HG02938 (cell line): ENCODE measurements around the gene WWP2.
A peak's percentile ranks its signal among the peaks of the same experiment; 100 is the strongest.
"Not testable (repeated sequence)": the region's sequence is repeated elsewhere in the genome, so short reads cannot be mapped to it uniquely, and the experiment has no call there.

Source experiments
- ATAC-seq: cut with Tn5 transposase; IDR thresholded peaks from one replicate; pipeline ENCODE4 v1.9.1; 2021; ENCODE audit warnings: mild to moderate bottlenecking, moderate library complexity; ENCODE audit not compliant: unreplicated experiment

WWP2 gene

DNA sequence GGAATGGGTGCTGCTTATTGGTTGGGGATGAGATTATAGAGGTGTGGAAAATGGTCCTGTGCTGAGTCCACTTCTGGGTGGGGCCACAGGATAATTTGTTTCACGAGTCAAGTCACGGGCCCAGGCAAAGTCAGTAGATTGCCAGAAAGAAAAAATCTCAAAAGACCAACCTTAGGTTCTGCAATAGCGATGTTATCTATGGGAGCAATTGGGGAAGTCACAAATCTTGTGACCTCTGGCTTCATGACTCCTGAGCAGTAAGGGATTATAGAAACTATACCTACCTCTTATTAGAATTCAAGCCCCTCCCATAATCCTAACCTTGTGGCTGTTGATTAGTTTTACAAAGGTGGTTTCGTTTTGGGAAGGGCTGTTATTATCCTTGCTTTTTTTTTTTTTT lies 31.4 kb downstream of the WWP2 start:
- ATAC-seq: no peak

DNA sequence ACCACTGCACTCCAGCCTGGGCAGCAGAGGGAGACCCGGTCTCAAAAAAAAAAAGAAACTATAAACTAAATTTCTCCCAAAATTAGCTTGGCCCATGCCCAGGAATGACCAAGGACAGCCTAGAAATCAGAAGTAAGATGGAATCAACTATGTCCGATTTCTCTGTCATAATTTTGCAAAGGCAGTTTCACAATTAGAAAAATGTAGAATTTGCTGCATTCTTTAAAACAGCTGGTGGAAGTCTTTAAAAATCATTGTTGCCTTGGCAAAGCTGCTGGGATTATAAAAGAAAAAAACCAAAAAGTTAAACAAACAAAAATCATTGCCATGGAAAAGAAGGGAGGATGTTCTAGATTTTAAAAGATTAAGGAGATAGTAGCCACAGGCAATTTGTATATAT lies 32.4 kb downstream of the WWP2 start:
- no peak for ATAC-seq

DNA sequence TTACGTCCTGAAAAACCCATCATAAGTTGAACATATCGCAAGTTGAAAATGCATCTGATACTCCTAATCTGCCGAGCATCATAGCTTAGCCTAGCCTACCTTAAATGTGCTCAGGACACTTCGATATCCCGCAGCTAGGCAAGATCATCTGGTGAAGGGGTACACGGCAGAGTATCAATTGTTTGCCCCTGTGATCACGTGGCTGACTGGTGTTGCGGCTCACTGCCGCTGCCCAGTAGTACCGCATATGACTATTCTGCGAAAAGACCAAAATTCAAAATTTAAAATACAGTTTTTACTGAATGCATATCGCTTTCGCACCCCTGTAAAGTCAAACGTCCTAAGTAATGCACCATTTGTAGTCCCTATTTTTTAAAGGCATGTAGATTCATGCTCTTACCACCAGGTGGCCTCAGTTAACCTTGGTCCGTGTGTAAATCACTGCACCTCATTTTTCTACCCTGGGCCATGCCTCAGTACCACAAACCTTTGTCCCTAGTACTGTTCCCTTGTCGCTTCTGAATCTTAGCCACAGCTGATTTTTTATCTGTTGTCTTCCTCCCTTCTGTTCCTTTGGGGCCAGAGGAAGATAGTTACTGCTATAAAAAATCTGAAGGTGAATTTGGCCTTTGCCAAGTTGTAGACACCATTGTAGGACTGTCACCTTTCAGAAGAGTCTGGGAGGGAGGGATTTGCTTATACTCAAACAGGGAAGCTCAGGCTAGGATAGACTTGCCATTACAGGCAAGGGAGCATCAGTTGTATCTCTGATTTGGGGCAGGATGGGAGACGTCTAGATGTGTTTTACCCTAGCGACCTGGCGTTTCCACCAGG lies 34.4 kb downstream of the WWP2 start:
- ATAC-seq: no peak

DNA sequence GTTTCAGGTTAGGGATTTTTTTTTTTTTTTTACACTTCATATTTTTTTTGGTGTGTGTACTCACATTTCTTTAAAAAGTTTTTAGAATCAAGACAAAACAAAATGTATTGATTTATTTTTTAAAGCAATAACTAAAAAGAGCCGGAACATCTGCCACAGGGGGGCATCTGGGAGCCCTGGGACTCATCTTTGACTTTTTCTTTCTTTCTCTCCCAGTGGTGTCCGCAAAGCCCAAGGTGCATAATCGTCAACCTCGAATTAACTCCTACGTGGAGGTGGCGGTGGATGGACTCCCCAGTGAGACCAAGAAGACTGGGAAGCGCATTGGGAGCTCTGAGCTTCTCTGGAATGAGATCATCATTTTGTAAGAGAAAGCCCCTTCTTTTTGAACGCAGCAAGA lies 36.3 kb downstream of the WWP2 start:
- ATAC-seq: no peak

DNA sequence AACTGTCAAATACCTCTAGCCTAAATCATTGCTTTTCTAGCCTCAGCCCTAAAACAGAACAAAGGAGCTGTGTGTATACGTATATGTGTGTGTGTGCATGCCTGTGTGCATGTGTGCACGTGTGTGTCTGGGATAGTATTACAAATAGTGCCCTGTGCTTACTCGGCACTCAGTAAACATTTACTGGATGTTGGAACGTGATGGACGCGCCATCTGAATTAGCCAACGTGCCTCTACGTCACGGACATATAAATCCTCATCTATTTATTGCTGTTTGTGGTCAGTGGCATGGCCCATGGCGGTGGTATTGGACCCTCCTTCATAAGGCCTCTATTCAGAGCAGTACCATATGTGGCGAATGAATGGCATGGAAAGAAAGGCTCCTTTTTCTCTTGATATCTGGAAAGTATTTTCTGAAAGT lies 37.5 kb downstream of the WWP2 start:
- ATAC-seq: no peak

DNA sequence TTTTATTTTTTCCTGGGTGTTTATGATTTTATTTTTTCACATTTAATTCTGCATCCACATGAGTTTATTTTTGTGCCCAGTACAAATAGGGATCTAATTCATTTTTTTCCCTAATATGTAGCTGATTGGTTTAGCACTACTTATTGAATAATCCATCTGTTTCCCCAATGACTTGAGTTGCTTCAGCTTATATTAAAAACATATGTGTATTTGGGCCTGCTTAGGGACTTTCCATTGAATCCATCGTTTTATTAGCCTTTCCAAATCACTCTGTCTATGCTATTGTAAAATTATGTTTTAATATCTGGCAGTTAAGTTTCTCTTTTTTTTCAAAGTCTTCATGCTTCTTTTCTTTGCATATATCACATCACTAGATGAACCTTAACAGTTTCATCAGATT lies 42.2 kb downstream of the WWP2 start:
- no peak for ATAC-seq

DNA sequence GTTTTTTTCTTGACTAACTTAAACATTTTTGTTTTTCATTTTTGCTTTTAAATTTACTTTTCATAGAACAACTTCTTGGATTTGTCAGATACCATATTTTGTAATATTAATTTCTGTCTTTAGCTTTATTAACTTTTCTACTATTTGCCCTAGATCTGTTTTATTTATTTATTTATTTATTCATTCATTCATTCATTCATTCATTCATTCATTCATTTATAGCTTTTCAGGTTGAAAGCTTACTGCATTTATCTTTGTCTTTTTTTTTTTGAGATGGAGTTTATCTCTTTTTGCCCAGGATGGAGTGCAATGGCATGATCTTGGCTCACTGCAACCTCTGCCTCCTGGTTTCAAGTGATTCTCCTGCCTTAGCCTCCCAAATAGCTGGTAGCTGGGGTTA lies 44.6 kb downstream of the WWP2 start:
- ATAC-seq: not testable (repeated sequence)

DNA sequence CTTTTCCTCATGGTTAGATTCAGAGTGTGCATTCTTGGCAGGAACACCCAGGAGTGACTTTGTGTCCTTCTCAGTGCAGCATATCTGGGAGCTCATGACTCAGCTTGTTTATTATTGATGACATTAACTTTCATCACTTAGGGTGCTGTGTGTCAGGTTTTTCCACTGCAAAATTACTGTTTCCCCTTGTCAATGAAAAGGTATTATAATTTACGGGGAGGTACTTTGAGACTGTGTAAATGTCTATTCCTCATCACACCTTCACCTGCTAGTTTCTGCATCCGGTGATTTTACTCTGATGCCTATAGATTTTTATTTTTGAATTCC lies 50.5 kb downstream of the WWP2 start:
- no peak for ATAC-seq

DNA sequence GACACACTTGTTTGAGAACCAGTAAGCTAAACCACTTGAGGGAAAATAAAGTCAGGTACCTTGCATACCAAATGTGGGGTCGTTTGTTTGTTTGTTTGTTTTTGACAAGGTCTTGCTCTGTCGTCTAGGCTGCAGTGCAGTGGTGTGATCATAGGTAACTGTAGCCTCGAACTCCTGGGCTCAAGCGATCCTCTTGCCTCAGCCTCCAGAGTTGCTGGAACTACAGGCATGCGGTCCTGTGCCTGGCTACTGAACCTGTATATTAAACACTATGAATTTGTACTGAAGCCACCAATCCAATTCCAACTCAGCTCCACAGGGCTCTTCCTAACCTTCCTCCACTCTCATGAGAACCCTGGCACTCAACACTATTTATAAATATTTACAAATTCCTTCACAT lies 51.9 kb downstream of the WWP2 start:
- ATAC-seq: no peak

DNA sequence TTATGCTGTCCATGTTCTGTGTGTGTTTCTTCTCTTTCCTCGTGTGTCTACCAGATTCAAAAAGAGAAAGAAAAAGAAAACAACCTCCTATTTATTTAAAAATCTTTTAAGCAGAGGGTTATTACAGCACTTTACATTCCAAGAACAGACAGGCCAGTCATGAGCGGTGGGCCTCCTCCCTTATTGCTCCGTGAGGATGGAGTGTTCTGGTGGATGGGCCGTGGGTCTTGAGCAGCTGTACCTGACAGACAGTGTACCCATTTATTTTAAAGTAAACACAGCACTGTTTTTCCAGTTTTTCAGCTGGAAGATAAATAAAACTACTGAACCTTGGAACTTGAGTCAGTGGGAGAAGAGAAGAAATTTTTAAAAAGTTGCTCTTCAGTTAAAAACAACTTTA lies 52.4 kb downstream of the WWP2 start:
- no peak for ATAC-seq

DNA sequence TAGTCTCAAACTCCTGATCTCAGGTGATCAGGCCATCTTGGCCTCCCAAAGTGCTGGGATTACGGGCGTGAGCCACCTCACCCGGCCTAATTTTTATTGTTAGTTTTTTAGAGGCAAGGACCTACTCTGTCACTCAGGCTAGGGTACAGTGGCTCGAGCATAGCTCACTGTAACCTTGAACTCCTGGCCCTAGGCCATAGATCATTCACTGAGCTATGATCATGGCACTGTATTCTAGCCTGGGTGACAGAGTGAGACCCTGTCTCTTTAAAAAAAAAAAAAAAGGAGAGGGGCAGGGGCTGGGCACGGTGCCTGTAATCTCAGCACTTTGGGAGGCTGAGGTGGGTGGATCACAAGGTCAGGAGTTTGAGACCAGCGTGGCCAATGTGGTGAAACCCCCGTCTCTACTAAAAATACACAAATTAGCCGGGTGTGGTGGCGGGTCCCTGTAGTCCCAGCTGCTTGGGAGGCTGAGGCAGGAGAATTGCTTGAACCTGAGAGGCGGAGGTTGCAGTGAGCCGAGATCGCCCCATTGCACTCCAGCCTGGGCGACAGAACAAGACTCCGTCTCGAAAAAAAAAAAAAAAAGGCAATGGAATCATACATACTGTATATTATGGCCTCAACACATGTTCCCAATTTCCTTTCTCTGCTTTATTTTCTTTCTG lies 53.2 kb downstream of the WWP2 start:
- not testable (repeated sequence) for ATAC-seq

DNA sequence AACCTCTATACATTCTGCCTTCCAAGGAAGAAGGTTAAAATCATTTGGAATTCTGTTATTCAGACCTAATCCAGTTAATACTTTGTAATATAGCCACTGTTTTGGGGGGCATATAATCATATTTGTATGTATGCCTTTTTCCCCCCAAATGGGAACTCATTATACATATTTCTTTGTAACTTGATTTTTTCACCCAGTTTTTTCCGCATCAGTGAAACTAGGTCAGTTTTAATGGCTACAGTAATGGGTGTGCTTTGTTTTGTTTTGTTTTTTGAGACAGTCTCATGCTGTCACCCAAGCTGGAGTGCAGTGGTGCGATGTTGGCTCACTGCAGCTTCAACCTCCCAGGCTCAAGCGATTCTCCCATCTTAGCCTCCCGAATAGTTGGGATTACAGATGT lies 54.9 kb downstream of the WWP2 start:
- ATAC-seq: no peak

DNA sequence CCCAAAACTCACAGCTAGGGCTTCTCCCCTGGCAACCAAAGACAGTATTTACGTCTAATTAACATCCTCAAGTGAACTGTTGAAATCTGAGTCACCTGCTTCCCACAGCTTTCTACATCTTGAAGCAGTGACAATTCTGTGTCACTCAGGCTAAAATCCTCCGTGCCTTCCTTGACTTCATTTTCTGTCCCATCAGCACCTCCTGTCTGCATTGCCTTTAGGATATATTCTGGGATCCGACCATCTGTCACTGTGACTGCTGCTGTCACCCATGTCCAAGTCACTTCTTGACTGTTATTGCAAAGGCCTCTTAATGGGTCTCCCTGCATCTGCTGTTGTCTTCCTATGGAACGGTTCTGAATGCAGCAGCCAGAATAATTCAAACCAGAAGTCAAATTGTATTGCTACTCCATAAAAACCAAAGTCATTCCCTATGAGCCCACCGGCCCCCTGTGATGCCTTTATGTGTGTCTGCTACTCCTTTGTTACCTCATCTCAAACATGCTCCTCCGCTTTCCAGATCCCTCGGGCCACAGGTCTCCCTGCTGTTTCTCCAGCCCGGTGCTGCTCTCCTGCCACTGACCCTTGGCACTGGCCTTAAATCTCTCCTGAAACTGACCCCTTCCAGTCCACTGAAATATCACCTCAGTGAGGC lies 56.9 kb downstream of the WWP2 start:
- ATAC-seq: no peak

DNA sequence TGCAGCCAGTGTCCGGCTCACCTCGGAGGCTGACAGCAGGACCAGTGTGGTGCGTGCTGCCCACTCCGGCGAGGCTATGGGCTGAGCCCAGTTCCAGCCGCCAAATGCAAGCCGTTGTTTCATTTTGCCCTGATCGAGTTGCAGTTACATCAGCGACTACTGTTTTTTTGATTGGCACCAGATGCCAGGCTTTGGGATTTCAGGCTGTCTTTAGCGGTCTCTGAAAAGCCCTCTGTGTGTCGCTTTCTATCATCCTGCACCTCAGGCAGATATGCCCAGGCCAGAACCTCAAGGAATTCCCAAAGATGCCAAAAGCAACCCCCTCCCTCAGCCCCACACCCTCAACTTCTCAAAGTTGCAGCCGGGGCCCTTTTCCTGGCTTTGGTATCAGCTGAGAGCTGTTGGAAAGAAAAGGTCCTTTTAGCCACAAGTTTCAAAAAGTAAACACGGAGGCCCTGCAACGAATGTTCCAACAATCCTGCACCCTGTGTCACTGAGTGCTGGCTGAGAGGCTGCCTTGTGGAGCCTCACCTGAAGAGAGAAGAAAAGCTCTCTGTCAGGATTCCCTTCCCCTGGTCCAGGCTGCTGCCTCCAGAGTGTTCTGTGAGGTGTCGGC lies 58.9 kb downstream of the WWP2 start:
- no peak for ATAC-seq

DNA sequence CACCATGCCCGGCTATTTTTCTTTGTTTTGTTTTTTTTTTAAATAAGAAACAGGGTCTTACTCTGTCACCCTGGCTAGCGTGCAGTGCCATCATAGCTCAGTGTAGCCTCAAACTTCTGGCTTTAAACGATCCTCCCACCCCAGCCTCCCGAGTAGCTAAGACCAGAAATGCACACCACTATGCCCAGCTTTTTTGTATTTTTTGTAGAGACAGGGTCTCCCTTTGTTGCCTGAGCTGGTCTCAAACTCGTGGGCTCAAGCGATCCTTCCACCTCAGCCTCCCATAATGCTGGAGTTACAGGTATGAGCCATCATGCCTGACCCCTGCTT lies 59.7 kb downstream of the WWP2 start:
- ATAC-seq: no peak

DNA sequence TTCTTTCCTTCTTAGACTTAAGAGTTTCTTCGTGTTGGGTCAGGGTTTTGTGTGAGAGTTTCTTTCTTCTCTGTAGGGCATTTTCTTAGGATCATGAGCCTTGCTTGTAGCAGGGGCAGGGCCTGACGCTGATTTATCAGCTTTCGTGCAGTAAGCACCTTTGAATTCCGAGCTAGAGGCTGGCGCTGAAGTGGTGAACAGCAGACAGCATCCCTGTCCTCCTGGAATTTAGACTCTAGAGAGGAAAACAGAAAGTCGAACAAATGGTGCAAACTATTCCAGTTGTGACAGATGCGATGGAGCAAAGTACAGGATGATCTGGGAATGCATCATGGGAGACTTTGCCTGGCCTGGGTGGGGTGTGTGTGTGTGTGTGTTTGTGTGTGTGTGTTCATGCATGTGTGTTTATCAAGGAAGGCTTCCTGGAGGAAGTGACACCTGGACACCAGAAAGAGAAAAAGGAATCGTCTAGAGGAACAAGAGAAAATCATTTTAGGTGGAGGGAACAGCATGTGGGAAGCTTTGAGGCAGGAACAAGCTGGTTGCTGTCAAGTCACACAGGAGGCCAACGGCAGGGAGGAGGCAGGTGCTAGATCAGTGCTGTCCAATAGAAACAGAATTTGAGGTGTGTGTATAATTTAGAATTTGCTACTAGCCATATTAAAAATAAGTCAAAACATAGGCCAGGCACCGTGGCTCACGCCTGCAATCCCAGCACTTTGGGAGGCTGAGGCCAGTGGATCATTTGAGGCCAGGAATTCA lies 60.2 kb downstream of the WWP2 start:
- ATAC-seq: no peak

DNA sequence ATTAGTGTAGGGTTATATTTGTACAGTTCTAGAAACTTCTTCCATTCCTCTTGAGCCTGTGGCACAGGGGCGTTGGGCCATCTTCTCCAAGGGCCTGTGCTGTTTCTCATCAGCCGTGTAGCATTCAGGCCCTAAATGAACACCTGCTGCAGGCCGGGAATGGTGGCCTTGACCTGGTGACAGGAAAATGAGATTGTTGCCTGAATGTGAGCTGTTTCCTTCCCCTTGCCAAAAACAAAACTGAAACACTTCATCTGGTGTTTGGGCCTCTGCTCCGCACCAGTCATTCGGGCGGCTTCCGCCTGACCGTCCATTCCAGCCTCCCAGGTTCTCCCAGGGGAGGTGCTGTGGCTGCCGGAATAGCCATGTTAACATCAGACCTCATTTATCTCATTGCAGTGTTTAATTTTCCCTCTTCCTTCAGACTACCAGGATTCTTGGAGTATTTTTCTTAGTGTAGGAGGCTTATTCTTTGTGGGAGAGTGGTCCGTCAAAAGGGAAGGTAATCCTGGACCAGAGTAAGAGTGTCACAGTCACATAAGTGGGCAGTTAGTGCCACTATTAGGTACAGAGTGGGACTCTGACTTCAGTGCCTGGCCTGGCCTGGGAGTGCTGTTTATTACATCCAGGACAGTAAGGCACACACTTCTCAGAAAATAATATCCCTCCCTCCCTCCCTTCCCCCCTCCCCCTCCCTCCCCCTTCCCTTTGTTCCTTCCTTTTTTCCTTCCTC lies 61.9 kb downstream of the WWP2 start:
- peak; percentile 67 for ATAC-seq

DNA sequence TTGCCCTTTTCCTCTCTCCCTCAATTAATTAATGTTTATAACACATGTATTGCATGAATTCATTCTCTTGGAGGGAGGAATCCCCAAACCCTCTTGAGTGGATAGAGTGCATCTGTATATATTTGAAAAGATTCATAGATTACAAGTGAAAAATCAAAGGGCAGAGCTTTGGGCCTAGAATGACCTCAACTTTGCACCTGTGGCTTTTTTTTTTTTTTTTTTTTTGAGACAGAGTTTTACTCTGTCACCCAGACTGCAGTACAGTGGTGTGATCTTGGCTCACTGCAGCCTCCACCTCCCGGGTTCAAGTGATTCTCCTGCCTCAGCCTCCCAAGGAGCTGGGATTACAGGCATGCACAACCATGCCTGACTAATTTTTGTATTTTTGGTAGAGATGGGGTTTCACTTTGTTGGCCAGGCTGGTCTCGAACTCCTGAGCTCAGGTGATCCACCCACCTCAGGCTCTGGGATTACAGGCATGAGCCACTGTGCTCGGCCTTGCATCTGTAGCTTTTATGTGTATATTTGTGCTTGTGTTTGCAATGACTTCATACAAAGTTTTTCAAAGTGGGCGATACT lies 62.5 kb downstream of the WWP2 start:
- ATAC-seq: not testable (repeated sequence)

DNA sequence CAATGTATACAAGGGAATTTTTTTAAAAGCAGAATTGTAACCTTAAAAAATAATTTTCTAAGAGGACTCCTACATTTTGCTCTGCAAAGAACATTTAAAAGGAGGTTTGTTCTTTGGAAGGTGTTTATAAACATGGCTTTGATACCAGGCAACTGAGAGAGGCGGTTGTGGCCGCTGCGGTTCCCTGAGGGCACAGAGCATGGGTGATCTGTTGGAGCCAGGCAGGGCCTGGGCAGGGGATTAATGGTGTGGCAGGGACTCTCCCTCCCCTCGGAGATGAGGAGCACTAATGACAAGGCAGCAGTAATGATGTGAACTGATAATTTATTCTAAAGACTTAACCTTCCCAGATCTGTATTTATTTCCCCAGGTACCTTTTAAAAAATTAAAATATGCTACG lies 65.4 kb downstream of the WWP2 start:
- ATAC-seq: no peak

DNA sequence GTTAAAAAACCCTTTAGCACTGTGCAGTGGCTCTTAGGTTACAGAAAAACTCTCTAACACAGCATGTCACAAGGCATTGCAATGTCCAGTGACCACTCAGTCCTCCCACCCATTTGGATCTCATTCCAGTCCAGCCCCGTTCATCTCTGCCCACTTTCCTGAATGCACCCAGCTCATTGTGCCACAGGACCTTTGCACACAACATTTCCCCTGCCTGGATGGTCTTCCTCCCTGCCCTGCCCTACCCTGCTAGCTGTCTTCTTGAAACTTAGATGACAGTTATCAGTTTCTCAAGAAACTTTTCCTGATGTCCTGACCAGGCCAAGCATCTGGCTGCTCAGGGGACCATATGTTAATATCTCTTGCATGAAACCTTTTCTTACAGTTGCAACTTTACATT lies 67.2 kb downstream of the WWP2 start:
- ATAC-seq: no peak
